GM06990 (cell line): ENCODE measurements around the gene GTPBP4.

Experiments
- DNase-seq: peaks from one replicate; pipeline ENCODE4 v3.0.0-alpha.2; 2011; ENCODE audit not compliant: insufficient read length; ENCODE audit errors: extremely low read depth
- H3K27me3 ChIP-seq: replicated peaks from 2 replicates; pipeline ENCODE4 v1.6.0; 2011; ENCODE audit warnings: low read length; ENCODE audit not compliant: control insufficient read depth, insufficient read depth
- H3K36me3 ChIP-seq: 2 replicates; pipeline ENCODE4 v1.5.1; 2011; ENCODE audit warnings: low read length; ENCODE audit not compliant: control insufficient read depth, insufficient read depth
- H3K4me3 ChIP-seq: replicated peaks from 2 replicates; pipeline ENCODE4 v1.5.1; 2011; ENCODE audit warnings: low read depth, mild to moderate bottlenecking, control low read depth, low read length
- TF ChIP-seq, protein P1 (sequence below): IDR thresholded peaks from 2 replicates; pipeline ENCODE4 v1.5.1; 2011; ENCODE audit warnings: low read length, control low read depth, mild to moderate bottlenecking, inconsistent platforms; ENCODE audit not compliant: insufficient read depth, poor library complexity, severe bottlenecking

The GTPBP4 gene

DNA sequence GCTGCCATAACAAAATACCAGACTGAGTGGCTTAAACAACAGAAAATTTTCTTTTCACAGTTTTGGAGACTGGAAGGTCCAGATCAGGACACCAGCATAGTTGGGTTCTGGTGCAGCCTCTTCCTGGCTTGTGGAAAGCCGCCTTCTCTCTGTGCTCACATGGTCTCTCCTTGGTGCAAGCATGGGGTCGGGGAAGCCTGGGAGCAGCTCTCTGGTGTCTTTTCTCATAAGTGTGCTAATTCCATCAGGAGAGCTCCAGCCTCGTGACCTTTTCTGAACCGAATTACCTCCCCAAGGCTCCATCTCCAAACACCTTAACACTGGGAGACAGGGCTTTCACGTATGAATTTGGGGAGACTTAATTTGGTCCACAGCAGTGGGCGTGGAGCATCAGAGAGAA is 4.8 kb upstream of the GTPBP4 start:
- Histone ChIP-seq H3K36me3 (no peaks in the 10 kb centered on the region; the same call in 1 of the 2 replicates), H3K27me3 (no peaks in the 10 kb centered on the region), H3K4me3 (no peak overlapping the region)
- no peak for DNase-seq
- TF ChIP-seq, protein P1, sequence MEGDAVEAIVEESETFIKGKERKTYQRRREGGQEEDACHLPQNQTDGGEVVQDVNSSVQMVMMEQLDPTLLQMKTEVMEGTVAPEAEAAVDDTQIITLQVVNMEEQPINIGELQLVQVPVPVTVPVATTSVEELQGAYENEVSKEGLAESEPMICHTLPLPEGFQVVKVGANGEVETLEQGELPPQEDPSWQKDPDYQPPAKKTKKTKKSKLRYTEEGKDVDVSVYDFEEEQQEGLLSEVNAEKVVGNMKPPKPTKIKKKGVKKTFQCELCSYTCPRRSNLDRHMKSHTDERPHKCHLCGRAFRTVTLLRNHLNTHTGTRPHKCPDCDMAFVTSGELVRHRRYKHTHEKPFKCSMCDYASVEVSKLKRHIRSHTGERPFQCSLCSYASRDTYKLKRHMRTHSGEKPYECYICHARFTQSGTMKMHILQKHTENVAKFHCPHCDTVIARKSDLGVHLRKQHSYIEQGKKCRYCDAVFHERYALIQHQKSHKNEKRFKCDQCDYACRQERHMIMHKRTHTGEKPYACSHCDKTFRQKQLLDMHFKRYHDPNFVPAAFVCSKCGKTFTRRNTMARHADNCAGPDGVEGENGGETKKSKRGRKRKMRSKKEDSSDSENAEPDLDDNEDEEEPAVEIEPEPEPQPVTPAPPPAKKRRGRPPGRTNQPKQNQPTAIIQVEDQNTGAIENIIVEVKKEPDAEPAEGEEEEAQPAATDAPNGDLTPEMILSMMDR = no peak

DNA sequence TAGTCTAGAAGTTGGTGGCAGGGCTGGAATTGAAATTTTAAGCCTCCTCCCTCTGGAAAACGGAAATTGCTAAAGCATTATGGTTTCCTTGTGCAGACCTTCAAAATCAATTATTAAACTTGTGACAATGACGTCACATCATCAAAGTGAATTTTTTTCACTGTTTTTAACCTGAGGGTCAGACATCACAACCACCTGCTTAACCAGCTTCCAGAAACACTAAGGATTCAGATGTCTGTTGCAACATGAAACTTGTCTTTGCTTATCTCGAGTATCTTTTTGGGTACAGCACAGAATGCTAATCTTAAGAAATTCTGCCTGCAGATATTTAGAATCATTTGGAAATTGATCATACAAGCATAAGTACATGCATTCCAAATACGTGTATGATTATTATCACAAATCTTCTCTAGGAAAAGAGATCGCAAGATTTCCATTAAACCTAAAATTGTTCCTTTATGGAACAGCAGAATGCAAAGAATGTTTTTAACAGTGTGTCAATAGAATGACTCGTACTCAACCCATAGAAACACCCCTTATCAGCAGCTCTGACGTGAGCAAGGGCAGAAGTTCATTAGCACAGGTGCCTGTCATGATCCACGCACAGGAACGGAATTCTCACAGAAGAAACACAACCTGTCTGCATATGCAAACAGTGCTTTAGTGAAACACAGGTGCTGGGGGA is 4.1 kb upstream of the GTPBP4 start:
- Histone ChIP-seq H3K36me3 (no peaks in the 10 kb centered on the region; the same call in 1 of the 2 replicates), H3K27me3 (no peaks in the 10 kb centered on the region), H3K4me3 (no peak overlapping the region)
- no peak for DNase-seq
- TF ChIP-seq, protein P1 = no peak

DNA sequence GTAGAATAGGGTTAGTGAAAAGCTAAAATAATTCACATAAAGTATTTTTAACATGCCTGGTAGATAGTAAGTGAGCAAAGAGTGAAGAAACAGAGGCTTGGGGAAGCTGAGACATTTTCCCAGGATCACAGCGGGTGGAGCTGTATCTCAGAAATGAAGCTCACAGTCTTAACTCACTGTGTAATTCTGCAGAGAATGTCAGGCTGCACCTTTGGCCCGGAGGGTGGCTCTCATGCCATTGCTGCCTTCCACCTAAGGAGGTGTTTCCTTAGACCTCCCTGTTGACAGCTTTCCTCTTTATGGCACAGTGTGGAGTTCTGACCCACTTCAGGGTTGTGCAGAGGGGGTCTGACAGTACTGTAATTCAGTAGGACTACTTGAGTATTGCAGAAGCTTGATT is 2.9 kb upstream of the GTPBP4 start:
- Histone ChIP-seq H3K27me3 (no peaks in the 10 kb centered on the region), H3K4me3 (no peak overlapping the region), H3K36me3 (no peaks in the 10 kb centered on the region; the same call in none of the 2 replicates)
- DNase-seq = no peak
- TF ChIP-seq, protein P1 = no peak

DNA sequence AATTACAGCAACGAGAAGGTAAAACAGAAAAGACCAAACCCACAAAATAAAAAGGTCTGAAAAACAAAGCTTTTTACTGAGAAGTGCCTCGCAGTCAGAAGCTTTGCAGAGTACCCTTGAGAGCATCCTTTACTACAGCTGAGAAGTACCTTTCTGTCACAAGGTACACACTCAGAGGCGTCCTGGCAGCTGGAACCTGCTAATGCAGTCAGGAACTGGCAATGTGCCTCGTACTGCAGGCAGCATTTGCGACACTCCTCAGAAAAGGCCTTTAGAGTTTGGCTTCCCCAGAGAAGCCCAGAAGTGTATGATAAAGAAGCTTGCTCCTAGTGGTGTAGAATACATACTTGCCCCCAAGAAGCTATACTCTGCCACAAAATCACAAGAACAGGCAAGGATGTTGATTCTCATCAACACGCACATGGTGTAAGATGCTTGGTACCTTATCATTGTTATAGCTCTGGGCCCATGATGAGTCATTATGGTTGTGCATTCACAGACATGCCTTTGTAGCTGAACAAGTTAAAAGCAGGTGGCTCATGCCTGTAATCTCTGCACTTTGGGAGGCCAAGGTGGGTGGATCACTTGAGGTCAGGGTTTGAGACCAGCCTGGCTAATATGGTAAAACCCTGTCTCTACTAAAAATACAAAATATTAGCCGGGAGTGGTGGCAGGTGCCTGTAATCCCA is 2.0 kb upstream of the GTPBP4 start:
- H3K27me3 ChIP-seq = no peaks in the 10 kb centered on the region
- no peak for DNase-seq
- peaks cover 3% of the 10 kb centered on the region for H3K36me3 ChIP-seq
- TF ChIP-seq, protein P1 = no peak
- H3K4me3 ChIP-seq = no peak overlapping the region

DNA sequence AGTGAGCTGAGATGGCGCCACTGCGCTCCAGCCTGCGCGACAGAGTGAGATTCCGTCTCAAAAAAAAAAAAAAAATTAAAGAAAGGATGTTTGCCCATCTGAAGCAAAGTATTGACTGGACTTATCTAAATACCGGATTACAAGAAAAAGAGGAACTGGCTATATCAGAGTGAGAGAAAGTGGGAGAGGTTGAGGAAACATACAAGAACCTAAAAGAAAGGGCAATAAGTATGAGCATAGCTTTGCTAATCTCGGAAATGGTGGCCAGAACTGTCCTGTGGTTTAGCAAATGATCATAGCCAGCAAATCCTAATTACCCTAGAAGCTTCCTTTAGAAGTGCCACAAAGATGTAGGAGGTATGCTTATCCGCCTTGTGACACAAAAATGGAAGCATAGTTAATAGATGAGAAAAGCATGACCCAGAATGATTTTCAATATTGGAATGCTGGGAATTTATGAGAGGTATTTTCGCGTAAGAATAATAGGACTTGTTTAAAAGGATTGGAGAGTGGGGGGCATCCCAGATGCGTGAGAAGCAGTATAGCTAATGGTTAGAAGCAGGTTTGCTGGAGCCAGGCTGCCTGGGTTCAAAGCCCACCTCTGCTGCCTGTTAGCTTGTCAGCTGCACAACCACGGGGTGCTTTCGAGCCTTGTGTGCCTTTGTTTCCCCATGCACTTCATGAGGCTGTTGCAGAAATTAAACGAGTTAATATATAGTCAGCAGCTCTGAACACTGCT is 1.2 kb upstream of the GTPBP4 start:
- Histone ChIP-seq H3K27me3 (no peaks in the 10 kb centered on the region), H3K4me3 (peak overlapping the region; percentile 99), H3K36me3 (peaks cover 3% of the 10 kb centered on the region)
- TF ChIP-seq, protein P1 = no peak
- DNase-seq = no peak
